ENCODE data around the gene GPR55.

GRCh38 chr2:230964136-230964730 is 39.2 kb upstream of the GPR55 start:
- TF ChIP-seq CTCF (IDR thresholded peaks at IDR 0.05): no peak
- TF ChIP-seq POLR2A (IDR thresholded peaks at IDR 0.05): no peak
- no peak for TF ChIP-seq POLR2AphosphoS5 (IDR thresholded peaks at IDR 0.05)
